ENCODE results near the gene PRMT2.

- no peak for TF ChIP-seq CTCF (IDR thresholded peaks at IDR 0.05; ENCODE audit: low read depth, low read length)
- TF ChIP-seq POLR2A (IDR thresholded peaks at IDR 0.05; ENCODE audit: extremely low read depth, insufficient read length): no peak
- TF ChIP-seq MAX (IDR thresholded peaks at IDR 0.05; ENCODE audit: low read depth, low read length): no peak
- no peak for TF ChIP-seq MYC (IDR thresholded peaks at IDR 0.05; ENCODE audit: low read depth, low read length)
These were observed 40.3 kb downstream of the PRMT2 start for GRCh38 chr21:46675595-46676280.

Measured in NB4 (cell line).